HCT116 (cell line): Measurements from ENCODE around the gene ST6GALNAC4.

Experiments
- EZH2 ChIP-seq: fragments of 200-600 bp; sonication (generic); IDR thresholded peaks from 2 replicates; pipeline ENCODE4 v1.6.1; 2017; ENCODE audit warnings: antibody characterized with exemption, mixed run types
- POLR2A ChIP-seq: IDR thresholded peaks from 2 replicates; pipeline ENCODE4 v1.7.0; 2011; ENCODE audit warnings: borderline replicate concordance; ENCODE audit not compliant: insufficient read depth, insufficient read length; ENCODE audit errors: extremely low read depth
- SP1 ChIP-seq: IDR thresholded peaks from 2 replicates; pipeline ENCODE4 v1.6.1; 2012; ENCODE audit warnings: low read depth
- YY1 ChIP-seq: IDR thresholded peaks from 2 replicates; pipeline ENCODE4 v1.6.1; 2011; ENCODE audit warnings: low read length, low read depth, moderate library complexity, mild to moderate bottlenecking; ENCODE audit not compliant: insufficient replicate concordance; ENCODE audit errors: extremely low read depth
- ZNF274 ChIP-seq: fragments of 200-500 bp; sonication (Bioruptor generic); IDR thresholded peaks from 2 replicates; pipeline ENCODE4 v1.6.1; 2014; ENCODE audit warnings: mild to moderate bottlenecking, low read depth, low read length, inconsistent platforms
- TF ChIP-seq, protein P1 (sequence below), 3 experiments: fragments of 200-600 bp in 1 of 3; sonication (generic) in 1 of 3; IDR thresholded peaks in 2 of 3; conservative IDR thresholded peaks in 1 of 3; 2 replicates each; pipeline ENCODE4 v1.5.1; 2012 to 2017; ENCODE audit warnings: low read depth in 2 of 3, low read length in 2 of 3, antibody characterized with exemption in 1 of 3, borderline replicate concordance in 1 of 3, control low read depth in 1 of 3, mild to moderate bottlenecking in 1 of 3, mixed read lengths in 1 of 3, mixed run types in 1 of 3, moderate library complexity in 1 of 3; ENCODE audit not compliant: insufficient read depth in 1 of 3
- TF ChIP-seq, protein P2 (sequence below): IDR thresholded peaks from 2 replicates; pipeline ENCODE4 v1.6.1; 2012

DNA sequence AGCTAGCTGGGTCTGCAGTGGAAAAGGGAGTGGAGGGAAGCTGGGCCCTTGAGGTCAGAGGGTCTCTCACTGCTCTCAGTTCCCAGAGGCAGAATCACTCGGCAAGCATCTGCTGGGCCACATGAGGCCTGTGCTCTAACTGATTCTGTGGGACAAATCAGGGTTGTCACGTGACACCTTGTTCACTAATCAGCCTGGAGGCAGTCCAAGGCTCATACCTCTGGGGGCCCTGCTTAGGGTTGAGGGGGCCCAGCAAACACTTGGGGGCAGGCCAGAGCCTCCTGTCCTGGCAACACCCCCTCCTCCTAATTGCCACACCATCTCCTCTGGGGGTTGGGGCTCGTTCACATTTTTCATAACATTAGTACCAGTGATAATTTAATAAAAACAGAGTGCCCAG, 29.9 kb upstream of the ST6GALNAC4 start:
- TF ChIP-seq, protein P1, sequence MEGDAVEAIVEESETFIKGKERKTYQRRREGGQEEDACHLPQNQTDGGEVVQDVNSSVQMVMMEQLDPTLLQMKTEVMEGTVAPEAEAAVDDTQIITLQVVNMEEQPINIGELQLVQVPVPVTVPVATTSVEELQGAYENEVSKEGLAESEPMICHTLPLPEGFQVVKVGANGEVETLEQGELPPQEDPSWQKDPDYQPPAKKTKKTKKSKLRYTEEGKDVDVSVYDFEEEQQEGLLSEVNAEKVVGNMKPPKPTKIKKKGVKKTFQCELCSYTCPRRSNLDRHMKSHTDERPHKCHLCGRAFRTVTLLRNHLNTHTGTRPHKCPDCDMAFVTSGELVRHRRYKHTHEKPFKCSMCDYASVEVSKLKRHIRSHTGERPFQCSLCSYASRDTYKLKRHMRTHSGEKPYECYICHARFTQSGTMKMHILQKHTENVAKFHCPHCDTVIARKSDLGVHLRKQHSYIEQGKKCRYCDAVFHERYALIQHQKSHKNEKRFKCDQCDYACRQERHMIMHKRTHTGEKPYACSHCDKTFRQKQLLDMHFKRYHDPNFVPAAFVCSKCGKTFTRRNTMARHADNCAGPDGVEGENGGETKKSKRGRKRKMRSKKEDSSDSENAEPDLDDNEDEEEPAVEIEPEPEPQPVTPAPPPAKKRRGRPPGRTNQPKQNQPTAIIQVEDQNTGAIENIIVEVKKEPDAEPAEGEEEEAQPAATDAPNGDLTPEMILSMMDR (IDR thresholded peaks at IDR 0.05 in 2 of 3, conservative IDR thresholded peaks at IDR 0.05 in 1 of 3; ENCODE audit: borderline replicate concordance in 1 of 3, insufficient read depth in 1 of 3, low read depth in 2 of 3, low read length in 2 of 3), result no peak
- TF ChIP-seq SP1, result no peak
- TF ChIP-seq YY1, result no peak
- no peak for TF ChIP-seq EZH2
- TF ChIP-seq, protein P2, sequence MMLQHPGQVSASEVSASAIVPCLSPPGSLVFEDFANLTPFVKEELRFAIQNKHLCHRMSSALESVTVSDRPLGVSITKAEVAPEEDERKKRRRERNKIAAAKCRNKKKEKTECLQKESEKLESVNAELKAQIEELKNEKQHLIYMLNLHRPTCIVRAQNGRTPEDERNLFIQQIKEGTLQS, result no peak
- TF ChIP-seq POLR2A, result no peak
- no peak for TF ChIP-seq ZNF274
